KMS-11 (cell line): Measurements from ENCODE around the gene ARHGAP22.
"Not testable (repeated sequence)": the region's sequence is repeated elsewhere in the genome, so short reads cannot be mapped to it uniquely, and the experiment has no call there.

ENCODE experiments used
- H2AFZ ChIP-seq: fragments of 200-600 bp; sonication (generic); 2 replicates; pipeline ENCODE4 v1.6.1; 2016; ENCODE audit warnings: antibody characterized with exemption, mixed run types, low read depth
- H3K27ac ChIP-seq: fragments of 200-600 bp; sonication (generic); 2 replicates; pipeline ENCODE4 v1.6.1; 2016; ENCODE audit warnings: mild to moderate bottlenecking, mixed run types
- H3K27me3 ChIP-seq: fragments of 200-600 bp; sonication (generic); 2 replicates; pipeline ENCODE4 v1.6.1; 2017; ENCODE audit warnings: mild to moderate bottlenecking, low read depth, mixed run types, moderate library complexity; ENCODE audit not compliant: insufficient read depth
- H3K36me3 ChIP-seq: fragments of 200-600 bp; sonication (generic); 2 replicates; pipeline ENCODE4 v1.6.1; 2017; ENCODE audit warnings: mild to moderate bottlenecking, mixed run types; ENCODE audit not compliant: insufficient read depth
- H3K4me1 ChIP-seq: fragments of 200-600 bp; sonication (generic); 2 replicates; pipeline ENCODE4 v1.6.1; 2016; ENCODE audit warnings: mild to moderate bottlenecking, low read depth, mixed run types; ENCODE audit not compliant: poor library complexity, severe bottlenecking
- H3K4me2 ChIP-seq: fragments of 200-600 bp; sonication (generic); 2 replicates; pipeline ENCODE4 v1.7.0; 2016; ENCODE audit warnings: mild to moderate bottlenecking, mixed run types
- H3K4me3 ChIP-seq: fragments of 200-600 bp; sonication (generic); IDR thresholded peaks from 2 replicates; pipeline ENCODE4 v1.6.1; 2017; ENCODE audit warnings: low read depth, low read length, mixed read lengths; ENCODE audit not compliant: insufficient read depth
- H3K79me2 ChIP-seq: fragments of 200-600 bp; sonication (generic); 2 replicates; pipeline ENCODE4 v1.6.1; 2016; ENCODE audit warnings: low read depth, mixed run types; ENCODE audit not compliant: insufficient read depth
- H3K9ac ChIP-seq: fragments of 200-600 bp; sonication (generic); 2 replicates; pipeline ENCODE4 v1.6.1; 2016; ENCODE audit warnings: mild to moderate bottlenecking, mixed run types
- H4K20me1 ChIP-seq: fragments of 200-600 bp; sonication (generic); 2 replicates; pipeline ENCODE4 v1.6.1; 2016; ENCODE audit warnings: mild to moderate bottlenecking, mixed run types; ENCODE audit not compliant: insufficient read depth
- TF ChIP-seq, protein P1 (sequence below): fragments of 200-600 bp; sonication (generic); conservative IDR thresholded peaks from 2 replicates; pipeline ENCODE4 v1.6.1; 2017; ENCODE audit warnings: low read depth, mild to moderate bottlenecking, antibody characterized with exemption, low read length, moderate library complexity, mixed read lengths

The ARHGAP22 gene

DNA sequence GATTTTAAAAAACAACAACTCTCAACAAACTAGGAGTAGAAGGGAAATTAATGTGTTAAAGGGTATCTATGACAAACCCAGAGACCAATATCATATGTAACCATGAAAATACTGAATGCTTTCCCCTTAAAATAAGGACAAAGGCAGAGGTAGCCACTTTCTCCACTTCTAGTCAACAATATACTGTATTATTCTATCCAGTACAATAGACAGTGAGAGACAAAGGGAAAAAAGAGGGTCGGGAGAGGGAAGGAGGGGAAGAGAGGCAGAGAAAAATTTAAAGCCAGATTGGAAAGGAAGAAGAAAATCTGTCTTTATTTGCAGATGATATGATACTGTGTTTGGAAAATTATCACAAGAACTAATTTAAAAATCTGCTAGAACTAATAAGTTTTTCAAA is 40.7 kb upstream of the ARHGAP22 start:
- Histone ChIP-seq H3K27ac (no peak overlapping the region), H2AFZ (no peak overlapping the region), H3K27me3 (no peaks in the 10 kb centered on the region), H3K4me3 (no peak overlapping the region), H3K36me3 (no peaks in the 10 kb centered on the region), H4K20me1 (no peaks in the 10 kb centered on the region), H3K9ac (no peak overlapping the region), H3K79me2 (no peaks in the 10 kb centered on the region), H3K4me2 (no peak overlapping the region), H3K4me1 (no peaks in the 10 kb centered on the region)
- TF ChIP-seq, protein P1, sequence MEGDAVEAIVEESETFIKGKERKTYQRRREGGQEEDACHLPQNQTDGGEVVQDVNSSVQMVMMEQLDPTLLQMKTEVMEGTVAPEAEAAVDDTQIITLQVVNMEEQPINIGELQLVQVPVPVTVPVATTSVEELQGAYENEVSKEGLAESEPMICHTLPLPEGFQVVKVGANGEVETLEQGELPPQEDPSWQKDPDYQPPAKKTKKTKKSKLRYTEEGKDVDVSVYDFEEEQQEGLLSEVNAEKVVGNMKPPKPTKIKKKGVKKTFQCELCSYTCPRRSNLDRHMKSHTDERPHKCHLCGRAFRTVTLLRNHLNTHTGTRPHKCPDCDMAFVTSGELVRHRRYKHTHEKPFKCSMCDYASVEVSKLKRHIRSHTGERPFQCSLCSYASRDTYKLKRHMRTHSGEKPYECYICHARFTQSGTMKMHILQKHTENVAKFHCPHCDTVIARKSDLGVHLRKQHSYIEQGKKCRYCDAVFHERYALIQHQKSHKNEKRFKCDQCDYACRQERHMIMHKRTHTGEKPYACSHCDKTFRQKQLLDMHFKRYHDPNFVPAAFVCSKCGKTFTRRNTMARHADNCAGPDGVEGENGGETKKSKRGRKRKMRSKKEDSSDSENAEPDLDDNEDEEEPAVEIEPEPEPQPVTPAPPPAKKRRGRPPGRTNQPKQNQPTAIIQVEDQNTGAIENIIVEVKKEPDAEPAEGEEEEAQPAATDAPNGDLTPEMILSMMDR = no peak

DNA sequence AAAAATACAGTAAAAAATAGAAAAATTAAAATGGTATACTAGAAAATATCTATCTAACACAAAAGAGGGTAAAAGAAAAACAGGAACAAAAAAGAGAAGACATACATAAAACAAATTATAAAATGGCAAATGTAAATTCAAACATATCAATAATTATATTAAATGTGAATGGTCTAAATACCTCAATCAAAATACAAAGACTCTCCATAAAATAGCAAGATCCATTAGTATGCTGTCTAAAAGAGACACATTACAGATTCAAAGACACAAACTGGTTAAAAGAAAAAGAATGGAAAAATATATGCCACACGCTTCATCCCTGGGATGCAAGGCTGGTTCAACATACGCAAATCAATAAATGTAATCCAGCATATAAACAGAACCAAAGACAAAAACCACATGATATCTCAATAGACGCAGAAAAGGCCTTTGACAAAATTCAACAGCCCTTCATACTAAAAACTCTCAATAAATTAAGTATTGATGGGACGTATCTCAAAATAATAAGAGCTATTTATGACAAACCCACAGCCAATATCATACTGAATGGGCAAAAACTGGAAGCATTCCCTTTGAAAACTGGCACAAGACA is 36.3 kb upstream of the ARHGAP22 start:
- not testable (repeated sequence) for H4K20me1 ChIP-seq, H3K79me2 ChIP-seq, H3K4me1 ChIP-seq, H3K4me2 ChIP-seq, H2AFZ ChIP-seq, H3K4me3 ChIP-seq, H3K27ac ChIP-seq, H3K27me3 ChIP-seq, H3K9ac ChIP-seq, H3K36me3 ChIP-seq

DNA sequence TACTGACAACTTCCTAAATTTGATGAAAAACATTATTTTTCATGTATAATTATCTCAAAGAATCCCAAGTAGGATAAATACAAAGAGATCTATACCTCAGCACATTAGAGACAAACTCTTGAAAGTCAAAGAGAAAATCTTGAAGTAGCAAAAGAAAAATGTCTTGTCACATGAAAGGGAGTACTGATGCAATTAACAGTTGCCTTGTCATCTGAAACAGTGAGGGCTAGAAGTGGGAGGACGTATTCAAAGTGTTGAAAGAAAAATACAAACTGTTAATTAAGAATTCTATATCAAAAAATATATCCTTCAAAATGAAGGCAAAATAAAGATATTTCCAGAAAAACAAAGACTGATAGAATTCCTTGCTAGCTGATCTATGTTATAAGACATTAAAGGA is 35.5 kb upstream of the ARHGAP22 start:
- Histone ChIP-seq H3K4me2 (no peak overlapping the region), H3K27me3 (no peaks in the 10 kb centered on the region), H3K4me1 (peaks cover 9% of the 10 kb centered on the region), H2AFZ (no peak overlapping the region), H3K79me2 (no peaks in the 10 kb centered on the region), H4K20me1 (no peaks in the 10 kb centered on the region), H3K27ac (no peak overlapping the region), H3K9ac (no peak overlapping the region), H3K4me3 (no peak overlapping the region), H3K36me3 (no peaks in the 10 kb centered on the region)
- TF ChIP-seq, protein P1 = no peak

DNA sequence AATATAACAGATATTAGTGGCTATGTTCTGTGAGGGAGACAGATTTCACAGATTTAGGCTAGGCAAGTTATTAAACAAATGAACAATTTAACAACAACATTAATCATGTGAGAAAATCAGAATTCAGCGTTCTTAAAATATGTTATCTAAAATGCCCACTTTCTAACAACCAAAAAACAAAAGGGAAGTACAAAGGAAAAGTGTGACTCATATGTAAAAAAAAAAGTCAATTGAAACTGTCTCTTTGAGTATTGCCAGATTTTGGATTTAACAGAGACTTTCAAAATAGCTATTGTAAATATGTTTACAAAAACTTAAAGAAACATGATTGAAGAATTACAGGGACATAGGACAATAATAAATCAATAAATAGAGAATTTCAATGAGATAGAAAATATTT is 34.8 kb upstream of the ARHGAP22 start:
- H3K27ac ChIP-seq = no peak overlapping the region
- peaks cover 16% of the 10 kb centered on the region for H3K4me1 ChIP-seq
- H3K36me3 ChIP-seq = no peaks in the 10 kb centered on the region
- H3K27me3 ChIP-seq = no peaks in the 10 kb centered on the region
- no peak overlapping the region for H3K4me2 ChIP-seq
- H2AFZ ChIP-seq = no peak overlapping the region
- no peak overlapping the region for H3K9ac ChIP-seq
- no peaks in the 10 kb centered on the region for H3K79me2 ChIP-seq
- H3K4me3 ChIP-seq = no peak overlapping the region
- H4K20me1 ChIP-seq = no peaks in the 10 kb centered on the region
- TF ChIP-seq, protein P1 = no peak

DNA sequence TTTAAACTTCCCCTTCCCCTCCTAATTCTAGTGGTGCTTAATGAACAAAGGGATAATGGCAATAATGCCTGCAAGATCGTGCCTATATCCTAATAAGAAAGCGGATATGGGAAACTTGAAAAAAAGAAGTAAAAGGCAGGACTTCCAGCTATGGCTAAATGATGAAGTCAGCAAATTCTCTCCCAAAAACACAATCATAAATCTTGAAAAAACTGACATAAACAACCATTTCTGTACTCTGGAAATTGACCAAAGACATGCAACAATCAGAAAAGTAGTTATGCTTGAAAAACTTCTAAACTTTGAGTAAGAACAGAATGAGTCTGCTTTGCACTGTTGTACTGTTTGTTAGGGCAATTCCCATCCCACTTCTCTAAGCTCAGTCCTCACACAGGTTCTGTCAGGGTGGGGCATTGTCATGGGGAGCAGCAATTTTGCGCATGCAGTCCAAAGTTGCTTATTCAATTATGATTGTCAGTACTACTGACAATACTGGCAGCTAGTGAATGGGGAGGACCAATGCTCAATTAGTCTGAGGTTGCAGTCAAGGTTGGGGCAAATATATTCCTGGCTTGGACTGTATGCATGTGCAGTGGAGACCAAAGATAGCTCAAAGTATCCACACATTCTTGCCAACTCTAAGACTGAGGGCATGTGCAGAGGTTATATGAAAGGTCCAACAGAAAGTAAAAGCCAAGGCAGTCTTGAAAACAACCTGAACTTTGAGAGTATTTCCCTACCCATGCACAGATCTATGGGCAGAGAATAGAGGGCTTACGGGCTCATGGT is 34.1 kb upstream of the ARHGAP22 start:
- TF ChIP-seq, protein P1 = no peak
- Histone ChIP-seq H3K4me1 (peaks cover 23% of the 10 kb centered on the region), H3K27me3 (no peaks in the 10 kb centered on the region), H3K79me2 (no peaks in the 10 kb centered on the region), H3K4me2 (no peak overlapping the region), H2AFZ (no peak overlapping the region), H4K20me1 (no peaks in the 10 kb centered on the region), H3K27ac (no peak overlapping the region), H3K9ac (no peak overlapping the region), H3K4me3 (no peak overlapping the region), H3K36me3 (no peaks in the 10 kb centered on the region)
